IPS-18c (cell line): ENCODE data around the gene MED15.
"Not testable (repeated sequence)": the region's sequence is repeated elsewhere in the genome, so short reads cannot be mapped to it uniquely, and the experiment has no call there.

ENCODE experiments used
- H3K4me3 ChIP-seq: 2 replicates; pipeline ENCODE4 v1.7.0; 2013; ENCODE audit warnings: low read depth, mild to moderate bottlenecking, low read length, moderate library complexity; ENCODE audit not compliant: insufficient read depth
- H3K9me3 ChIP-seq: one replicate; pipeline ENCODE4 v1.6.1; 2013; ENCODE audit warnings: mild to moderate bottlenecking, low read length, moderate library complexity; ENCODE audit not compliant: control insufficient read depth, insufficient read depth

MED15 gene

GRCh38 chr22:20507253-20508066 lies at the start of gene MED15:
TSS of gene MED15 (plus strand) at chr22:20507610. CDS start at chr22:20507679, 69 bp downstream.
- Histone ChIP-seq H3K9me3 (no peaks in the 10 kb centered on the region), H3K4me3 (peak within 1 kb of the TSS; percentile 97)

- no peaks in the 10 kb centered on the region for H3K9me3 ChIP-seq
- no peak overlapping the region for H3K4me3 ChIP-seq
Measured at GRCh38 chr22:20458530-20459151, 48.8 kb upstream of the MED15 start.

GRCh38 chr22:20459152-20459542 lies 48.3 kb upstream of the MED15 start:
- H3K9me3 ChIP-seq = no peaks in the 10 kb centered on the region
- H3K4me3 ChIP-seq = no peak overlapping the region

GRCh38 chr22:20459862-20460261 lies 47.5 kb upstream of the MED15 start:
- no peak overlapping the region for H3K4me3 ChIP-seq
- no peaks in the 10 kb centered on the region for H3K9me3 ChIP-seq

GRCh38 chr22:20463324-20464095 lies 43.9 kb upstream of the MED15 start:
- no peak overlapping the region for H3K4me3 ChIP-seq
- H3K9me3 ChIP-seq = no peaks in the 10 kb centered on the region

- Histone ChIP-seq H3K9me3 (no peaks in the 10 kb centered on the region), H3K4me3 (no peak overlapping the region)
Measured at GRCh38 chr22:20464096-20464614, 43.3 kb upstream of the MED15 start.

GRCh38 chr22:20464912-20465758 lies 42.3 kb upstream of the MED15 start:
- Histone ChIP-seq H3K4me3 (no peak overlapping the region), H3K9me3 (no peaks in the 10 kb centered on the region)

- H3K9me3 ChIP-seq = no peaks in the 10 kb centered on the region
Measured at GRCh38 chr22:20465759-20466077, 41.7 kb upstream of the MED15 start.

GRCh38 chr22:20466659-20467379 lies 40.6 kb upstream of the MED15 start:
- Histone ChIP-seq H3K9me3 (no peaks in the 10 kb centered on the region), H3K4me3 (no peak overlapping the region)

More at GRCh38 chr22:20465759-20466077, 41.7 kb upstream of the MED15 start:
- H3K4me3 ChIP-seq = no peak overlapping the region

GRCh38 chr22:20469110-20469868 lies 38.1 kb upstream of the MED15 start:
- H3K9me3 ChIP-seq = no peaks in the 10 kb centered on the region
- no peak overlapping the region for H3K4me3 ChIP-seq

- not testable (repeated sequence) for H3K9me3 ChIP-seq, H3K4me3 ChIP-seq
Measured at GRCh38 chr22:20470525-20470924, 36.9 kb upstream of the MED15 start.

GRCh38 chr22:20471126-20471833 lies 36.1 kb upstream of the MED15 start:
- Histone ChIP-seq H3K4me3 (no peak overlapping the region), H3K9me3 (no peaks in the 10 kb centered on the region)

- no peaks in the 10 kb centered on the region for H3K9me3 ChIP-seq
- H3K4me3 ChIP-seq = no peak overlapping the region
Measured at GRCh38 chr22:20472629-20473442, 34.6 kb upstream of the MED15 start.

- H3K9me3 ChIP-seq = no peaks in the 10 kb centered on the region
- H3K4me3 ChIP-seq = no peak overlapping the region
Measured at GRCh38 chr22:20475115-20475436, 32.3 kb upstream of the MED15 start.

GRCh38 chr22:20475569-20475968 lies 31.8 kb upstream of the MED15 start:
- H3K4me3 ChIP-seq, H3K9me3 ChIP-seq: not testable (repeated sequence)
